T-helper 17 cell (primary cell): ENCODE measurements around the gene ABCB11. TPM values are rescaled to one million over a fixed set of nuclear protein-coding genes. Genes with fewer than 3 reads are reported as not detected.
"Not testable (repeated sequence)": the region's sequence is repeated elsewhere in the genome, so short reads cannot be mapped to it uniquely, and the experiment has no call there.

Experiments used
- ATAC-seq: fragments of 150-1000 bp; cut with Tn5 transposase; 2 replicates; pipeline ENCODE4 v1.10.0; 2021; ENCODE audit warnings: mild to moderate bottlenecking, moderate library complexity
- DNase-seq, 3 donors: peaks; one replicate each; pipeline versions ENCODE4 v3.0.0 to v3.0.0-alpha.2; 2020 to 2021
- H3K9me3 ChIP-seq: one replicate; pipeline ENCODE4 v1.7.0; 2013; ENCODE audit warnings: low read length, mild to moderate bottlenecking; ENCODE audit not compliant: control insufficient read depth, poor library complexity, severe bottlenecking
- H3K27ac Mint-ChIP-seq: one replicate; pipeline ENCODE4 v1.8.0; 2022; ENCODE audit warnings: mild to moderate bottlenecking, moderate library complexity, mixed read lengths
- H3K27me3 Mint-ChIP-seq: one replicate; pipeline ENCODE4 v1.8.0; 2022; ENCODE audit warnings: mixed read lengths
- H3K36me3 Mint-ChIP-seq: one replicate; pipeline ENCODE4 v1.8.0; 2022; ENCODE audit warnings: low read depth, mixed read lengths
- H3K4me1 Mint-ChIP-seq: one replicate; pipeline ENCODE4 v1.8.0; 2022; ENCODE audit warnings: mild to moderate bottlenecking, mixed read lengths
- H3K4me3 Mint-ChIP-seq: one replicate; pipeline ENCODE4 v1.8.0; 2022; ENCODE audit warnings: mild to moderate bottlenecking, moderate library complexity, mixed read lengths
- total RNA-seq, 4 donors: library from RNA in 2 of 4; stranded (reverse) in 2 of 4; gene quantifications; one replicate each; pipeline ENCODE4 v1.2.3 and lab custom pipeline; 2022 to 2026

The ABCB11 gene
- total RNA-seq, 2 donors from 2014 or later, result not detected

GRCh38 chr2:168945508-168945907 is 85.6 kb downstream of the ABCB11 start:
- ATAC-seq (no peak), DNase-seq (no peak)
- Mint-ChIP-seq H3K36me3 (no peaks in the 10 kb centered on the region), H3K27ac (no peak overlapping the region), H3K4me3 (no peak overlapping the region), H3K4me1 (no peaks in the 10 kb centered on the region), H3K27me3 (peaks cover 20% of the 10 kb centered on the region)
- H3K9me3 ChIP-seq, result no peaks in the 10 kb centered on the region

- no peaks in the 10 kb centered on the region for H3K9me3 ChIP-seq
- Mint-ChIP-seq H3K36me3 (no peaks in the 10 kb centered on the region), H3K4me1 (no peaks in the 10 kb centered on the region), H3K27ac (no peak overlapping the region), H3K4me3 (no peak overlapping the region), H3K27me3 (peaks cover 20% of the 10 kb centered on the region)
- ATAC-seq (no peak), DNase-seq (no peak)
Observed at GRCh38 chr2:168944065-168944464, 87.1 kb downstream of the ABCB11 start.

- Mint-ChIP-seq H3K27ac (no peak overlapping the region), H3K27me3 (peaks cover 10% of the 10 kb centered on the region), H3K36me3 (no peaks in the 10 kb centered on the region), H3K4me1 (peaks cover 2% of the 10 kb centered on the region), H3K4me3 (no peak overlapping the region)
- DNase-seq (no peak), ATAC-seq (no peak)
- no peaks in the 10 kb centered on the region for H3K9me3 ChIP-seq
Observed at GRCh38 chr2:168941297-168941696, 89.8 kb downstream of the ABCB11 start.

GRCh38 chr2:168939918-168940317 is 91.2 kb downstream of the ABCB11 start:
- H3K4me3 Mint-ChIP-seq, result no peak overlapping the region
- ATAC-seq (no peak), DNase-seq (no peak)
- H3K9me3 ChIP-seq, result no peaks in the 10 kb centered on the region
- peaks cover 2% of the 10 kb centered on the region for H3K4me1 Mint-ChIP-seq
- H3K36me3 Mint-ChIP-seq, result no peaks in the 10 kb centered on the region
- no peak overlapping the region for H3K27ac Mint-ChIP-seq
- H3K27me3 Mint-ChIP-seq, result peaks cover 8% of the 10 kb centered on the region

- Mint-ChIP-seq H3K36me3 (no peaks in the 10 kb centered on the region), H3K4me3 (no peak overlapping the region), H3K27ac (no peak overlapping the region), H3K4me1 (peaks cover 2% of the 10 kb centered on the region), H3K27me3 (peaks cover 10% of the 10 kb centered on the region)
- no peak for DNase-seq
- H3K9me3 ChIP-seq, result no peaks in the 10 kb centered on the region
- no peak for ATAC-seq
Observed at GRCh38 chr2:168939061-168939460, 92.1 kb downstream of the ABCB11 start.

GRCh38 chr2:168935810-168936581 is 95.1 kb downstream of the ABCB11 start:
- Mint-ChIP-seq H3K4me1 (peaks cover 2% of the 10 kb centered on the region), H3K27ac (no peak overlapping the region), H3K27me3 (peaks cover 19% of the 10 kb centered on the region), H3K4me3 (no peak overlapping the region), H3K36me3 (no peaks in the 10 kb centered on the region)
- no peak for ATAC-seq
- no peaks in the 10 kb centered on the region for H3K9me3 ChIP-seq
- DNase-seq, result no peak

GRCh38 chr2:168934826-168935225 is 96.3 kb downstream of the ABCB11 start:
- H3K27me3 Mint-ChIP-seq, result peaks cover 27% of the 10 kb centered on the region
- no peaks in the 10 kb centered on the region for H3K36me3 Mint-ChIP-seq
- ATAC-seq, result no peak
- no peaks in the 10 kb centered on the region for H3K9me3 ChIP-seq
- H3K4me3 Mint-ChIP-seq, result no peak overlapping the region
- no peak overlapping the region for H3K27ac Mint-ChIP-seq
- no peak for DNase-seq
- H3K4me1 Mint-ChIP-seq, result peaks cover 2% of the 10 kb centered on the region

- not testable (repeated sequence) for H3K27ac Mint-ChIP-seq, H3K4me1 Mint-ChIP-seq, H3K9me3 ChIP-seq, H3K36me3 Mint-ChIP-seq, ATAC-seq, DNase-seq, H3K4me3 Mint-ChIP-seq
- peaks cover 40% of the 10 kb centered on the region for H3K27me3 Mint-ChIP-seq
Observed at GRCh38 chr2:168932174-168932573, 99.0 kb downstream of the ABCB11 start.

- no peaks in the 10 kb centered on the region for H3K9me3 ChIP-seq
- ATAC-seq (no peak), DNase-seq (no peak)
- Mint-ChIP-seq H3K36me3 (peaks cover 4% of the 10 kb centered on the region), H3K4me3 (no peak overlapping the region), H3K27me3 (peaks cover 54% of the 10 kb centered on the region), H3K27ac (no peak overlapping the region), H3K4me1 (no peaks in the 10 kb centered on the region)
Observed at GRCh38 chr2:168930242-168930641, 100.9 kb downstream of the ABCB11 start.

- ATAC-seq (no peak), DNase-seq (no peak)
- H3K4me1 Mint-ChIP-seq, result no peaks in the 10 kb centered on the region
- no peaks in the 10 kb centered on the region for H3K9me3 ChIP-seq
- peaks cover 53% of the 10 kb centered on the region for H3K27me3 Mint-ChIP-seq
- no peak overlapping the region for H3K4me3 Mint-ChIP-seq
- peaks cover 4% of the 10 kb centered on the region for H3K36me3 Mint-ChIP-seq
- no peak overlapping the region for H3K27ac Mint-ChIP-seq
Observed at GRCh38 chr2:168929031-168929430, 102.1 kb downstream of the ABCB11 start.

- H3K9me3 ChIP-seq, result no peaks in the 10 kb centered on the region
- no peak for ATAC-seq
- peaks cover 57% of the 10 kb centered on the region for H3K27me3 Mint-ChIP-seq
Observed at GRCh38 chr2:168928113-168928831, 102.9 kb downstream of the ABCB11 start.

GRCh38 chr2:168926621-168927386 is 104.3 kb downstream of the ABCB11 start:
- no peaks in the 10 kb centered on the region for H3K9me3 ChIP-seq
- Mint-ChIP-seq H3K27me3 (peaks cover 61% of the 10 kb centered on the region), H3K4me3 (no peak overlapping the region), H3K4me1 (no peaks in the 10 kb centered on the region), H3K27ac (no peak overlapping the region), H3K36me3 (peaks cover 4% of the 10 kb centered on the region)
- DNase-seq, result no peak
- no peak for ATAC-seq

More at GRCh38 chr2:168928113-168928831, 102.9 kb downstream of the ABCB11 start:
- Mint-ChIP-seq H3K27ac (no peak overlapping the region), H3K4me1 (no peaks in the 10 kb centered on the region), H3K4me3 (no peak overlapping the region), H3K36me3 (peaks cover 4% of the 10 kb centered on the region)
- no peak for DNase-seq

- peaks cover 29% of the 10 kb centered on the region for H3K27me3 Mint-ChIP-seq
Observed at GRCh38 chr2:168920504-168921157, 110.5 kb downstream of the ABCB11 start.

More at GRCh38 chr2:168920504-168921157, 110.5 kb downstream of the ABCB11 start:
- DNase-seq (no peak), ATAC-seq (peak; percentile 28)
- Mint-ChIP-seq H3K27ac (no peak overlapping the region), H3K4me1 (peaks cover 3% of the 10 kb centered on the region), H3K36me3 (no peaks in the 10 kb centered on the region), H3K4me3 (no peak overlapping the region)
- no peaks in the 10 kb centered on the region for H3K9me3 ChIP-seq
